Stimulated activated CD8-positive, alpha-beta memory T cell treated with anti-CD3 and anti-CD28 coated beads, Interleukin-7, amount 100 ng/mL, for 1 hour (primary cell): ENCODE data around the gene CCDC15.
"Not testable (repeated sequence)": the region's sequence is repeated elsewhere in the genome, so short reads cannot be mapped to it uniquely, and the experiment has no call there.

ENCODE experiments used
- DNase-seq, 2 donors: peaks; one replicate each; pipeline ENCODE4 v3.0.0-alpha.2; 2020; ENCODE audit warnings: low read depth in 2 of 2

CCDC15 gene

GRCh38 chr11:125001079-125001778, 47.2 kb downstream of the CCDC15 start:
- no peak for DNase-seq

- no peak for DNase-seq
These were observed 47.8 kb downstream of the CCDC15 start for GRCh38 chr11:125001849-125002248.

GRCh38 chr11:125005491-125005890, 51.5 kb downstream of the CCDC15 start:
- DNase-seq: no peak

GRCh38 chr11:125016413-125016812, 62.4 kb downstream of the CCDC15 start:
- DNase-seq: no peak

GRCh38 chr11:125020342-125020741, 66.3 kb downstream of the CCDC15 start:
- no peak for DNase-seq

GRCh38 chr11:125022551-125022950, 68.5 kb downstream of the CCDC15 start:
- DNase-seq: no peak

- DNase-seq: no peak
These were observed 72.0 kb downstream of the CCDC15 start for GRCh38 chr11:125025968-125026367.

- DNase-seq: not testable (repeated sequence)
These were observed 75.4 kb downstream of the CCDC15 start for GRCh38 chr11:125029431-125029830.

GRCh38 chr11:125036933-125037332, 82.9 kb downstream of the CCDC15 start:
- no peak for DNase-seq

- no peak for DNase-seq
These were observed 95.3 kb downstream of the CCDC15 start for GRCh38 chr11:125049164-125049792.

- no peak for DNase-seq
These were observed 98.0 kb downstream of the CCDC15 start for GRCh38 chr11:125052047-125052446.

GRCh38 chr11:125053167-125053566, 99.2 kb downstream of the CCDC15 start:
- DNase-seq: no peak

GRCh38 chr11:125055107-125055715, 101.2 kb downstream of the CCDC15 start:
- no peak for DNase-seq

GRCh38 chr11:125056111-125056510, 102.1 kb downstream of the CCDC15 start:
- DNase-seq: not testable (repeated sequence)

GRCh38 chr11:125056931-125057692, 103.1 kb downstream of the CCDC15 start:
- DNase-seq: no peak

GRCh38 chr11:125057693-125058016, 103.7 kb downstream of the CCDC15 start:
- no peak for DNase-seq

- no peak for DNase-seq
These were observed 107.3 kb downstream of the CCDC15 start for GRCh38 chr11:125061281-125061680.

GRCh38 chr11:125062218-125062930, 108.4 kb downstream of the CCDC15 start:
- DNase-seq: no peak

- no peak for DNase-seq
These were observed 109.0 kb downstream of the CCDC15 start, which contains the start of gene SLC37A2 for GRCh38 chr11:125062931-125063428. SLC37A2 (plus strand) TSS chr11:125063305; CDS start chr11:125063368, 63 bp downstream.

GRCh38 chr11:125063429-125064043, 109.5 kb downstream of the CCDC15 start:
- DNase-seq: no peak

GRCh38 chr11:125064070-125064469, 110.1 kb downstream of the CCDC15 start:
- DNase-seq: no peak
